ENCODE data around the gene MRPL33. TPM values are rescaled to one million over a fixed set of nuclear protein-coding genes. Genes with fewer than 3 reads are reported as not detected.
A peak's percentile ranks its signal among the peaks of the same experiment; 100 is the strongest.

The MRPL33 gene
- total and polyA plus RNA-seq, 12 donors = 123 to 661 (median 253) TPM

DNA sequence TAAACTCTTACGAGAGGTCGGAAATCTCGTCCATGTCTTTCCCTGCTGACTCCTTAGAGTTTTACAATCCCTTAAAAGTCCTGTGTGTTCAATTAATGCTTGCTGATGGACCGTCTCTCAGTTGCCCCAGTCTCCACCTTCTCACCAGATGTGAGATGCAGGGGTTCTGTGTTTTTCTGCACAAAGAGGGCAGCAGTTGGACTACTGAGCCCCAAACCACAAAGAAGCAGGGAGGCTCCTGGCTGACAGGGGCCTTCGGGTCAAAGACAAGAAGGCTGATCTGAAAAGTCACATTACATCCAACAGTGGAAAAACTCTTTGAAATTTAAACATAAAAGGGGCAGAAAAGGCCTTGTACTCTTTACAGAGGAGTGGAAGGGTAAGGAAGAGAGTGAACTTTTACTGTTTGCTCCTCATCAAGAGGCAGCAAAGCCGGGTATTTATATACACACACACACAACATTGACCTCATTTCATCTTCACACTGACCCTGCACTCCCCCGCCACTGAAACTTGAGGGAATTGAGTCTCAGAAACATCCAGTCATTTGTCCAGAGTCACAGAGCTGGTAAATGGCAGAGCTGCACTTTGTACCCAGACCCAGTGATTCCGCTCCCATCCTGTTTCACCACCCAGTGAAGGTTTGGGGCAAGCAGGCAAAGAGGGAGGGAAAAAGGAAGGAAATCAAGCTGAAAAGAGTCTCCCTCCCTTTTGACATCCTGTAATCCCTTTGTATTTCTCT lies 23.7 kb downstream of the MRPL33 start:
- Histone ChIP-seq H3K27me3 (no peaks in the 10 kb centered on the region), H3K36me3 (no peaks in the 10 kb centered on the region), H3K4me3 (no peak overlapping the region), H3K4me1 (peaks cover 9 to 65% (median 52%) of the 10 kb centered on the region in 9 donors), H3K27ac (peak overlapping the region; percentile 80 to 98 (median 92)), H3K9me3 (peaks cover 0 to under 1% (median 0%) of the 10 kb centered on the region in 11 donors)
- intact Hi-C loops (cut with DNase I) = loop anchor here in 3 of 10 donors (1.0 to 10.0 kb wide), 5 partner anchors 14 to 602 kb away; partner anchors contain the start of gene FOSL2 (in 1 of the 3)
- 80% methylated on average over 8 of the region's 8 CpGs for WGBS, 2 donors
- ATAC-seq = peak in 2 of 8 donors; percentile 2 to 4
- TF ChIP-seq, protein P1, sequence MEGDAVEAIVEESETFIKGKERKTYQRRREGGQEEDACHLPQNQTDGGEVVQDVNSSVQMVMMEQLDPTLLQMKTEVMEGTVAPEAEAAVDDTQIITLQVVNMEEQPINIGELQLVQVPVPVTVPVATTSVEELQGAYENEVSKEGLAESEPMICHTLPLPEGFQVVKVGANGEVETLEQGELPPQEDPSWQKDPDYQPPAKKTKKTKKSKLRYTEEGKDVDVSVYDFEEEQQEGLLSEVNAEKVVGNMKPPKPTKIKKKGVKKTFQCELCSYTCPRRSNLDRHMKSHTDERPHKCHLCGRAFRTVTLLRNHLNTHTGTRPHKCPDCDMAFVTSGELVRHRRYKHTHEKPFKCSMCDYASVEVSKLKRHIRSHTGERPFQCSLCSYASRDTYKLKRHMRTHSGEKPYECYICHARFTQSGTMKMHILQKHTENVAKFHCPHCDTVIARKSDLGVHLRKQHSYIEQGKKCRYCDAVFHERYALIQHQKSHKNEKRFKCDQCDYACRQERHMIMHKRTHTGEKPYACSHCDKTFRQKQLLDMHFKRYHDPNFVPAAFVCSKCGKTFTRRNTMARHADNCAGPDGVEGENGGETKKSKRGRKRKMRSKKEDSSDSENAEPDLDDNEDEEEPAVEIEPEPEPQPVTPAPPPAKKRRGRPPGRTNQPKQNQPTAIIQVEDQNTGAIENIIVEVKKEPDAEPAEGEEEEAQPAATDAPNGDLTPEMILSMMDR (IDR thresholded peaks at IDR 0.05) = no peak
- no peak for DNase-seq

DNA sequence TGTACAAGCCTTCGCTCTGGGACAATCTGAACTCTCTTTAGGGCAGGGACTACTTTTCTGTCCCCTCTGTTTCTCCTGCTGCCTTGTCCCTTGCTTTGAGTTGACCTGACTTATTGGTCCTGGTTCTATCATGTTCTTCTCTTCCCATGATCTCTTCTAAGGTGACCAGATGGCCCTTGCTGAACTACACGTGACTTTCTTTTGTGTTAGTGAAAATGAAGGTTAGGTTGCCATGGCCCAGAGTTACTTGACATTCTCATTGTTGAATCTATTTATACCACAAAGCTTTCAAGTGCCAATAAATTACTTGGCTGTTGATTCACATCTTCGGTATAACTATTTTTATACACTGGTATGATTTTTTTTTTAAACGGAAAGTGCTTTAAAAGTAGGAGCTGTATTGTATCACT lies 24.4 kb downstream of the MRPL33 start:
- 13 to 20% methylated on average over 4 of the region's 4 CpGs for WGBS, 2 donors
- Histone ChIP-seq H3K27me3 (no peaks in the 10 kb centered on the region), H3K36me3 (no peaks in the 10 kb centered on the region), H3K4me3 (no peak overlapping the region), H3K9me3 (no peaks in the 10 kb centered on the region), H3K27ac (peak overlapping the region; percentile 80 to 98 (median 92)), H3K4me1 (peaks cover 9 to 71% (median 52%) of the 10 kb centered on the region in 9 donors)
- intact Hi-C loops (cut with DNase I) = loop anchor here in 3 of 10 donors (1.0 to 10.0 kb wide), 5 partner anchors 15 to 601 kb away; partner anchors contain the start of gene FOSL2 (in 1 of the 3)
- TF ChIP-seq, protein P1 (IDR thresholded peaks at IDR 0.05) = no peak
- DNase-seq = peak in 1 of 2 donors; percentile 63
- peak; percentile 48 to 86 (median 66) for ATAC-seq

DNA sequence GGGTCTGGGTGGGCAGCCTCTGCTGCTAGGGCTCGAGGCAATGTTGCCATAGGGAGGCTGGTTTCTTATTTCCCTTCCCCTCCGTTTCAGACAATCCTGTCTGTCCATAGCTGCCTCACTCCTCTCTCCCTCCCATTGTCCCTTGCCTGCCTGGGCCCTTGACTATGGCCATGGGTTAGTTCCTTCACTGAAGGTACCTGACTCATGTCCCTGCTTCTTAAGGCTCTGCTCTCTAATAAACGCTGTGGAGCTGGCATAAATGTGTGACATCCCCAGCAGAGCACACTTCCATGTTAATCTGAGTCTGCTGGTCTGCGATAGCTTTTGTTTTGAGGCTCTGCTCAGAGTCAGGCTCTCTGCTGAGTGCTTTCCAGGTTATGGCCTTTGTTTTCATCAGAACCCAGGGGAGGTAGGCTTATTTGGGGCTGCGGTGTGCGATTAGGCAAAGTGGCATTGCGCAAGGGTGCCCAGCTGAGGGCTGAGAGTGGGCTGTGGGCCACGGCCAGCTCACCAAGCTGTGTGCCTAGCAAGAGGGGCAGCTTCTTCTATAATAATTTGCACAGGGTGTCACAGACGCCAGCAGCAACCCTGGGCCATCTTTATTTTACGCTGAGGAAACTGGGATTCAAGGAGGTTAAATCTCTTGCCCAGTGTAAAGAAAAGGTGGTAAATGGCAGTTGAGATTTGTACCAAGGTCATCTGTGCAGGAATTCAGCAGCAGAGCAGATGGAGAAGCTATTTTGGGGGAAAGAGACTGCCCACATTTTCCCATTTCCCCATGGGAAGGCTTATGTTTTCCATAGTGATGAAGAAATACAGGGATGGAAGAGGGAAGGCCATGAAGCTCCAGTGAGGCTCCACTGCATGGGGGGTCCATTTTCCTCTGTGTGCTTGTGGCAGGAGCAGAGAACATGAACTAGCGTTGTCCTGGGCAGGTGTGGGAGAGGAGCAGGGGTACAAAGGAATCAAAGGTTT lies 25.6 kb downstream of the MRPL33 start:
- intact Hi-C loops (cut with DNase I) = loop anchor here in 3 of 10 donors (5.0 to 10.0 kb wide), 3 partner anchors 80 to 600 kb away; partner anchors contain the start of gene FOSL2 (in 1 of the 3)
- DNase-seq = peak; percentile 50 to 71
- peak; percentile 40 to 82 (median 64) for ATAC-seq

More for the DNA sequence above, 25.6 kb downstream of the MRPL33 start:
- TF ChIP-seq, protein P1 (IDR thresholded peaks at IDR 0.05) = no peak
- WGBS, 2 donors = 58 to 69% methylated on average over 11 of the region's 11 CpGs
- Histone ChIP-seq H3K4me1 (peaks cover 9 to 74% (median 53%) of the 10 kb centered on the region in 9 donors), H3K4me3 (no peak overlapping the region), H3K27ac (peak overlapping the region; percentile 80 to 98 (median 92)), H3K9me3 (no peaks in the 10 kb centered on the region), H3K27me3 (no peaks in the 10 kb centered on the region), H3K36me3 (no peaks in the 10 kb centered on the region)
